ENCODE results near the gene INPP5D.
"Not testable (repeated sequence)": the region's sequence is repeated elsewhere in the genome, so short reads cannot be mapped to it uniquely, and the experiment has no call there.

The INPP5D gene

GRCh38 chr2:233193738-233194137 lies 133.6 kb downstream of the INPP5D start:
- DNase-seq (ENCODE audit: low read depth), result no peak
- TF ChIP-seq, protein P1, sequence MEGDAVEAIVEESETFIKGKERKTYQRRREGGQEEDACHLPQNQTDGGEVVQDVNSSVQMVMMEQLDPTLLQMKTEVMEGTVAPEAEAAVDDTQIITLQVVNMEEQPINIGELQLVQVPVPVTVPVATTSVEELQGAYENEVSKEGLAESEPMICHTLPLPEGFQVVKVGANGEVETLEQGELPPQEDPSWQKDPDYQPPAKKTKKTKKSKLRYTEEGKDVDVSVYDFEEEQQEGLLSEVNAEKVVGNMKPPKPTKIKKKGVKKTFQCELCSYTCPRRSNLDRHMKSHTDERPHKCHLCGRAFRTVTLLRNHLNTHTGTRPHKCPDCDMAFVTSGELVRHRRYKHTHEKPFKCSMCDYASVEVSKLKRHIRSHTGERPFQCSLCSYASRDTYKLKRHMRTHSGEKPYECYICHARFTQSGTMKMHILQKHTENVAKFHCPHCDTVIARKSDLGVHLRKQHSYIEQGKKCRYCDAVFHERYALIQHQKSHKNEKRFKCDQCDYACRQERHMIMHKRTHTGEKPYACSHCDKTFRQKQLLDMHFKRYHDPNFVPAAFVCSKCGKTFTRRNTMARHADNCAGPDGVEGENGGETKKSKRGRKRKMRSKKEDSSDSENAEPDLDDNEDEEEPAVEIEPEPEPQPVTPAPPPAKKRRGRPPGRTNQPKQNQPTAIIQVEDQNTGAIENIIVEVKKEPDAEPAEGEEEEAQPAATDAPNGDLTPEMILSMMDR (conservative IDR thresholded peaks at IDR 0.05; ENCODE audit: low read depth, low read length), result no peak
- H3K4me3 ChIP-seq (ENCODE audit: low read depth, low read length), result no peak overlapping the region

- TF ChIP-seq, protein P1 (conservative IDR thresholded peaks at IDR 0.05; ENCODE audit: low read depth, low read length), result no peak
- DNase-seq (ENCODE audit: low read depth), result no peak
- no peak overlapping the region for H3K4me3 ChIP-seq (ENCODE audit: low read depth, low read length)
Measured at GRCh38 chr2:233195027-233195426, 134.9 kb downstream of the INPP5D start.

DNA sequence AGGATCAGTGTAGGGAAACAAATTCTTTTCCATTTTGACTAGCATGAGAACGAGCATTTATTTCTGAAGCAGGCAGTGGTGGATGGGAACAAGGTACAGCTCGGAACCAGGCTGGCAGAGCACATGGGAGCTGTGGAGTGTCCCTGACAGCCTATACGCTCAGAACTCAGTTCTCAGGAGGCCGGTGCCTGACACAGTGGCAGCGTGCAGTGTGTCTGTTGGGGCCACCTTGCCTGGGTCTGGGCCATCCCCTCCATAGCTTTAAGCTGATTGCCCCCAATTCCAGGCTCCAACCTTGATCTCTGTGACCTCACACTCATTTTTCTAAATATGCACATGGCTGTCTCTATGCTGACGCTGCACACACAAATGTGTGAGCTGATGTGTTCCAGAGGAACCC lies 136.9 kb downstream of the INPP5D start:
- no peak overlapping the region for H3K4me3 ChIP-seq (ENCODE audit: low read depth, low read length)
- TF ChIP-seq, protein P1 (conservative IDR thresholded peaks at IDR 0.05; ENCODE audit: low read depth, low read length), result no peak
- DNase-seq (ENCODE audit: low read depth), result no peak

DNA sequence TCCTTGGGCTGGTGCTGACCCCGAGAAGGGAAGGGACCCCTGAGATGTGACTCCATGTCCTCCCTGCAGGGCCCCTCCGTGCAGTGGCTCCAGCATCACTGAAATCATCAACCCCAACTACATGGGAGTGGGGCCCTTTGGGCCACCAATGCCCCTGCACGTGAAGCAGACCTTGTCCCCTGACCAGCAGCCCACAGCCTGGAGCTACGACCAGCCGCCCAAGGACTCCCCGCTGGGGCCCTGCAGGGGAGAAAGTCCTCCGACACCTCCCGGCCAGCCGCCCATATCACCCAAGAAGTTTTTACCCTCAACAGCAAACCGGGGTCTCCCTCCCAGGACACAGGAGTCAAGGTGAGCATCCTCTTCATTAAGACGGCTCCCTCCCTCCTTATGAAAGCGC lies 137.9 kb downstream of the INPP5D start:
- TF ChIP-seq, protein P1 (conservative IDR thresholded peaks at IDR 0.05; ENCODE audit: low read depth, low read length), result no peak
- H3K4me3 ChIP-seq (ENCODE audit: low read depth, low read length), result no peak overlapping the region
- DNase-seq (ENCODE audit: low read depth), result no peak

DNA sequence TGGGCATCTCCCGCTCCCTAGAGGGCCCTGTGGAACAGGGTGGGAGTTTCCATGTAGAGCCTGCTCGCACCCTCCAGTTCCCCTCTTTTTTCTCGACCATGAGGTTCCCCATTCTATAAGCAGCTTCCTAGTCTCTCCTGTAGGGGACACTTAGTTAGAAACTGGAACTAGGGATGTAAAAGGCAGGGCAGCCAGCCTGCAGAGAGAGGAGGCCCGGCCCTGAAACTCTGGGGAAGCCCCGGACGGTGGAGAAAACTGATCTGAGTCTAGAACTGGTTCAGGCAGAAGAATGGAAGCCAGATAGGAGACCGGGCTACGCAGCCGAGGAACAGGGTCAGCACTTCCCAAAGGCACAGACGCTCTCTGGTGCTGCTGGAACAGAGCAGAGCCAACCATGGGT lies 139.7 kb downstream of the INPP5D start:
- DNase-seq (ENCODE audit: low read depth), result no peak
- no peak overlapping the region for H3K4me3 ChIP-seq (ENCODE audit: low read depth, low read length)
- TF ChIP-seq, protein P1 (conservative IDR thresholded peaks at IDR 0.05; ENCODE audit: low read depth, low read length), result no peak

GRCh38 chr2:233200790-233201189 lies 140.6 kb downstream of the INPP5D start:
- DNase-seq (ENCODE audit: low read depth); H3K4me3 ChIP-seq (ENCODE audit: low read depth, low read length): not testable (repeated sequence)

- H3K4me3 ChIP-seq (ENCODE audit: low read depth, low read length), result no peak overlapping the region
- DNase-seq (ENCODE audit: low read depth), result no peak
- TF ChIP-seq, protein P1 (conservative IDR thresholded peaks at IDR 0.05; ENCODE audit: low read depth, low read length), result no peak
Measured at GRCh38 chr2:233201258-233202013, 141.3 kb downstream of the INPP5D start.

Data from choroid plexus epithelial cell (primary cell).